GM12892 (cell line): Measurements from ENCODE around the gene PRPS1.

Experiments
- POLR2A ChIP-seq: IDR thresholded peaks from 2 replicates; pipeline ENCODE4 v1.6.1; 2011; ENCODE audit warnings: low read depth, low read length, control low read depth
- POLR2AphosphoS5 ChIP-seq: IDR thresholded peaks from 2 replicates; pipeline ENCODE4 v1.6.1; 2011; ENCODE audit warnings: low read depth, low read length, control low read depth

GRCh38 chrX:107683124-107683895 is 55.0 kb downstream of the PRPS1 start:
- TF ChIP-seq POLR2A (no peak), POLR2AphosphoS5 (no peak)
